AG08396 (cell line): Measurements from ENCODE around the gene STAT3.
A peak's percentile ranks its signal among the peaks of the same experiment; 100 is the strongest.
"Not testable (repeated sequence)": the region's sequence is repeated elsewhere in the genome, so short reads cannot be mapped to it uniquely, and the experiment has no call there.

ENCODE experiments used
- DNase-seq: peaks from one replicate; pipeline ENCODE4 v3.0.0; 2012; ENCODE audit warnings: low spot score, mixed read lengths

The STAT3 gene

GRCh38 chr17:42386777-42387657 lies 1.2 kb downstream of the STAT3 start:
- DNase-seq, result peak; percentile 53

- DNase-seq, result no peak
Observed at GRCh38 chr17:42381898-42382297, 6.3 kb downstream of the STAT3 start.

- DNase-seq, result no peak
Observed at GRCh38 chr17:42380935-42381334, 7.3 kb downstream of the STAT3 start.

DNA sequence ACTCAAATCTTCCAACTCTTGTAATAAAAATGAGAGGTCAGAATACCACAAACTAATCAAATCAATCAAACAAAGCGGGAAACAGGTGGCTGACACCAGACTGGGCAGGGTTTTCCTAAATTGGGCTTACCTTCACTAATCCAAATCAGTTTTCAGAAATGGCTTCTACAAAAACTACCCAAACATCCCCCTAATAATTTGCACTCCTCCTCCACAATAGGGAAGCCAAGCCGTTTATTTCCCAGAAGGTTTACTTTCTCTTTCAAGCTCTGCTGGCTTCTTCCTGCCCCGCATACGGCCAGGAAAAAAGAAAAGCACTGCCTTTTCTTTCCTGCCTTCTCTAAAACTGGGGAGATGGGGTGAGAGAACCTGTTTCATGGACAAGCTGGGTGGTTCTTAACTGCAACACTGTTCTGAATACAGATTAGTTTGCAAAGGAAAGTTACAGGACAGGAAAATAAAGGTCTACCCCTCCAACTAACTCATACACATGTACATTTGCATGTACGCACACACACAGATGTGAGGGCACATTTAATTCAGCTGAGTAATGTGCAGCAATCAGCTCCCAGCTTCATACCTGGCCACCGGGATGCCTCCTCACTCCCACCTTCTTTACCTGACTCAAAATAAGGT lies 9.2 kb downstream of the STAT3 start:
- DNase-seq, result peak; percentile 44

- DNase-seq, result no peak
Observed at GRCh38 chr17:42378359-42378958, 9.8 kb downstream of the STAT3 start.

GRCh38 chr17:42373896-42374295 lies 14.3 kb downstream of the STAT3 start:
- no peak for DNase-seq

DNA sequence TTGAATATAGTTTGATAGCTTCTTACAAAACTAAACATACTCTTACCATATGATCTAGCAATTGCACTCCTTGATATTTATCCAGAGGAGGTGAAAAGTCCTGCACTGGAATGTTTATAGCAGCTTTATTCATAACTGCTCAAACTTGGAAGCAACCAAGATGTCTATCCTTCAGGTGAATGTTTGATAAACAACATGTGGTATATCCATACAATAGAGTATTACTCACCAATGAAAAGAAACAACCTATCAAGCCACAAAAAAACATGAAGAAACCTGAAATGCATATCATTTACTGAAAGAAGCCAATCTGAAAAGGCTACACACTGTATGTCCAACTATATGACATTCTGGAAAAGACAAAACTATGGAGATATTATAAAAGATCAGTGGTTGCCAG lies 16.1 kb downstream of the STAT3 start:
- DNase-seq, result no peak

GRCh38 chr17:42368797-42369561 lies 19.3 kb downstream of the STAT3 start:
- not testable (repeated sequence) for DNase-seq

DNA sequence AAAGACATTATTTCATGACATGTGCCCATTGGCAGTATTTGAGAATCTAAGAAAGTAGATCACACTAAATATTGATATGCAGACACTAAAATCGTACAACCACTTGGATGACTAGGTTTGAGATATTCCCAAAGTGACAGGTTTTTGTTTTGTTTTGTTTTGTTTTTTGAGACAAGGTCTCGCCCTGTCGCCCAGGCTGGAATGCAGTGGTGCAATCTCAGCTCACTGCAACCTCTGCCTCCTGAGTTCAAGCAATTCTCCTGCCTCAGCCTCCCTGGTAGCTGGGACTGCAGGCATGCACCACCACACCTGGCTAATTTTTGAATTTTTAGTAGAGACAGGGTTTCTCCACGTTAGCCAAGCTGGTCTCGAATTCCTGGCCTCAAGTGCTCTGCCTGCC lies 19.9 kb downstream of the STAT3 start:
- DNase-seq, result not testable (repeated sequence)

DNA sequence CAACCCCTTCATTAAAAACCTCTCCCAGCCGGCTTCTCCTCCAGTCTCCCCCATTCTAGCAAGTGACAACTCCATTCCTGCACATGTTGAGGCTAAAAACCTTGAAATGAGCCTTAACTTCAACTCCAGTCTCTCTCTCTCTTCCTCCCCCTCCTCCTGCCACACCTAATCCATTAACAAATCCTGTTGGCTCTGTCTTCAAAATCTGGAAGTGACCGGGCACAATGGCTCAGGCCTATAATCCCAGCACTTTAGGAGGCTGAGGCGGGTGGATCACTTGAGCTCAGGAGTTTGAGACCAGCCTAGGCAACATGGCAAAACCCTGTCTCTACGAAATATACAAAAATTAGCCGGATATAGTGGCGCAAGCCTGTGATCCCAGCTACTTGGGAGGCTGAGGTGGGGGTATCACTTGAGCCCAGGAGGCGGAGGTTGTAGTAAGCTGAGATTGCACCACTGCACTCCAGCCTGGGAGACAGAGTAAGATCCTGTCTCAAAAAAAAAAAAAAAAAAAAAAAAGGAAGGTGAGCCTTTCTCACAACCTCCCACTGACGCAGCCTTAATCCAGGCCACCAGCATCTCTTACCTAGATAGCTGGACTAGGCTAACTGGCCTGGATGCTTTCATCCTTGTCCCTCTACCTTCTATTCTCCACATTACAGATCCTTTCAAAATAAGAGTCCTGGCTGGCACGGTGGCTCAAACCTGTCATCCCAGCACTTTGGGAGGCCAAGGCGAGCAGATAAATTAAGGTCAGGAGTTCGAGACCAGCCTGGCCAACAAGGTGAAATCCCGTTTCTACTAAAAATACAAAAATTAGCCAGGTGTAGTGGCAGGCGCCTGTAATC lies 21.8 kb downstream of the STAT3 start:
- not testable (repeated sequence) for DNase-seq

- peak; percentile 36 for DNase-seq
Observed at GRCh38 chr17:42365136-42365535, 23.1 kb downstream of the STAT3 start.

DNA sequence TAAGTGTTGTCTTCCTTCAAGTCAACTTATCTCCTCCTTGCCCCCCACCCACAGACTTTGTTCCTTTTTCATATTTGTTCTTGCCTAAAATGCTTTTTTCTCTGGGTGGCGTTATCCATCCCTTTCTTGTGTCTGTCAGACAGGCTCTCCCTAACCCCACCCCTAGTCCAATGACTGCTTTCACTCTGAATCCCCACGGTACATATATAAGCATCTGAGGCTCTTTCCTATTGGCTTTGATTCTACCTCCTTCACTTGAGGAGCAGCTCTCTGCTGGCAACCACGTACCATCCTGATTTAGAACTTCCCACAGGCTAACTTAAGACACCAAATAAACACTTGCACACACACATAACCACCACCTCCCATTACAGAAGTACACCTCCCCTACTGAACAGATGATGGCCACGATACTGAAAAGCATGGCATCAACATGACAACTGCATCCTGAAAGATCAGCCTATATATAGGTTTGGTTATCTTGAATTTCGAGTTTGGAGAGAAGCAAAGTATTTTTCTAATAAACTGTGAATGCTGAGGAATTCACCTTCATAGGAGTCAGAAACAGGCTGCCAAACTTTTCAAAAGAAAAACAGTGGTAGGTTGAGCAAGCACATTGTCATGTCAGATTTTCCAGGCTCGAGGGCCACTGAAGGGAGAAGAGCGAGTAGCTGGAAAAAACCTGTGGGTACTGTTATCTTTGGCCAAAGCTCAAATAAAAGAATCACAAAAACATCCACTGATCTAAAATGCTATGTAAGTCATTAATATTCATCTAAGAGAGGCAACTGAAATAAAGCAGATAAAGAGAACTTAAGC lies 24.3 kb downstream of the STAT3 start:
- DNase-seq, result no peak

DNA sequence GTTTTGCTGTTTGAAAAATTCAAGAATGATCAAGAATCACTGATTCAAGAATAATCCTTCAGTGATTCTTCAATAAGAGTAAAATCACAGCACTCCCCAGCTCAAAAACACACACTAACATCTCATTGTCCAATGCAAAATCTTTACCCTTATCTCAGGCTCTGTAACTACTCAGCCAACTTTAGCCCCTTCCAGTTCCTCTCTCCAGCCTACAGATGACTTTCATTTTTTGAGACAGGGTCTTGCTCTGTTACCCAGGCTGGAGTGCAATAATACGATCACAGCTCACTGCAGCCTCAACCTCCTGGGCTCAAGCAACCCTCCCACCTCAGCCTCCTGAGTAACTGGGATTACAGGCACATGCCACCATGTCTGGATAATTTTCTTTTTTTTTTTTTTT lies 25.0 kb downstream of the STAT3 start:
- DNase-seq, result no peak

GRCh38 chr17:42362245-42362961 lies 25.8 kb downstream of the STAT3 start:
- DNase-seq, result no peak

DNA sequence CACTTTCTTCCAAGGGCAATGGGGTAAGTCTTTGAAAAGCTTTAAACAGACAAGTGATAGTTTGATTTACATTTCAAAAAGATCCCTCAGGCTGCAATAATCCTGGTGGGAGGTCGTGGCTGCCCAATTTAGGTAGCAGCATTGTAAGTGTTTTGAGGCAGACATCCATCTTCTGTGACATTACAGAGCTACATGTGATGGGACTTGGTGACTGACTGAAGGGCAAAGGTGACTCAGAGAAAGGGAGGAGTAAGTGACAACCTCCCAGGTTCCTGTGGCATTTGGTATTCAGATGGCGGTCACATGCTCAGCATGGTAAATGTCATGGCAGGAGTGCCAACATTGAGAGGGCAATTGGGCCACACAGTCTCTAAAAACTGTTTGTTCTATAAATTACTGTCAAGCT lies 26.5 kb downstream of the STAT3 start:
- DNase-seq, result no peak

- not testable (repeated sequence) for DNase-seq
Observed at GRCh38 chr17:42360388-42360787, 27.9 kb downstream of the STAT3 start.

- no peak for DNase-seq
Observed at GRCh38 chr17:42359133-42359532, 29.1 kb downstream of the STAT3 start.

GRCh38 chr17:42358434-42358833 lies 29.8 kb downstream of the STAT3 start:
- no peak for DNase-seq

DNA sequence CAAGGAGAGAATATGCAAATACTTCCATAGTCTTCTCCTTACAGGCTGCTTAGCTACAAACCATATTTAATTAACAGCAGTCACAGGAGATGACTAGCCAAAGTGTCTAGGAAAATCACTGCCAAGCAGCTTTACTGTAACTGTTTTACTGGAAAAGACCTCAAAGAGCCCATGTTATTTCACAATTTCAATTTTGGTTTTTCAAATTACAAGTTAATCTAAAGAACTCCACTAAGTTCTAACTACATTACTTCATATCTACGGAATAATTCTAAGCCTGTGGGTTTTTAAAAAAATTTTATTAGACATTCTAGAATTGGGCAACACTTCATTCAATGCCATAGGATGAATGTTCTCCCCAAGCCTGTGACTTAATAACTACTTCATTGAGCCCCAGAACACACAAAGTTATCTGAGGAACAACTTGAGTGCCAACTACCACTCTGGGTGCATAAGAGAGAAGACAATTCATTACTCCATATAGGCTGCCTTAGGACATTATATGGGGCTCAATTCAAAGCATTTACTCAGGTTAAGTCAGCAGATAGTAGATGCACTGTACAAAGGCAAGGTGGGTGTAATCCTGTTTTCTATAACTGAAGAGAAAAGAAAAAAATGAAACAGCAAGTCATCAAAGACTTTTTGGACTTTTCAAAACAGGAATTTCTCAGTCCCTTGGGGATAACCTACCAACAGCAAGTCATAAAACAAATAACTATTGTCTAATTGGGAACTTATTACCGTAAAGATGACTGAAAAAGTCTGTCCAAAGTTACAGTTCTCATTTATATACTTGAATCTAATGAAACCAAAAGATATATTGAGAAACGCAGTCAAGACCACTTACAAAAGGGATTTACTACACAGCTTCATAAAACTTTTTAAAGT lies 33.0 kb downstream of the STAT3 start:
- no peak for DNase-seq
